GM21390 (cell line): ENCODE data around the gene MRTFB.

ENCODE experiments used
- ATAC-seq: cut with Tn5 transposase; IDR thresholded peaks from one replicate; pipeline ENCODE4 v1.9.1; 2021; ENCODE audit not compliant: unreplicated experiment

Gene MRTFB

GRCh38 chr16:14063618-14064581 is 7.2 kb upstream of the MRTFB start:
- no peak for ATAC-seq

- ATAC-seq, result no peak
Measured at GRCh38 chr16:14069818-14070217, 1.3 kb upstream of the MRTFB start.

- ATAC-seq, result peak; percentile 12
Measured at GRCh38 chr16:14070555-14070876, 603 bp upstream of the MRTFB start.

- ATAC-seq, result peak; percentile 34
Measured at GRCh38 chr16:14071576-14072271, 605 bp downstream of the MRTFB start.

GRCh38 chr16:14072360-14072759 is 1.2 kb downstream of the MRTFB start:
- ATAC-seq, result no peak

GRCh38 chr16:14074544-14074943 is 3.4 kb downstream of the MRTFB start:
- no peak for ATAC-seq

- no peak for ATAC-seq
Measured at GRCh38 chr16:14077918-14078317, 6.8 kb downstream of the MRTFB start.

GRCh38 chr16:14086477-14086876 is 15.4 kb downstream of the MRTFB start:
- no peak for ATAC-seq

- ATAC-seq, result no peak
Measured at GRCh38 chr16:14087181-14087580, 16.1 kb downstream of the MRTFB start.

- ATAC-seq, result no peak
Measured at GRCh38 chr16:14087590-14088154, 16.6 kb downstream of the MRTFB start.

GRCh38 chr16:14088155-14088753 is 17.1 kb downstream of the MRTFB start:
- ATAC-seq, result no peak

GRCh38 chr16:14089283-14089823 is 18.2 kb downstream of the MRTFB start:
- ATAC-seq, result no peak

- no peak for ATAC-seq
Measured at GRCh38 chr16:14092561-14092960, 21.4 kb downstream of the MRTFB start.

GRCh38 chr16:14095883-14096551 is 24.9 kb downstream of the MRTFB start:
- ATAC-seq, result no peak

- no peak for ATAC-seq
Measured at GRCh38 chr16:14097182-14097959, 26.3 kb downstream of the MRTFB start.

- ATAC-seq, result no peak
Measured at GRCh38 chr16:14098081-14098480, 27.0 kb downstream of the MRTFB start.

GRCh38 chr16:14100825-14101224 is 29.7 kb downstream of the MRTFB start:
- no peak for ATAC-seq

GRCh38 chr16:14101415-14101814 is 30.3 kb downstream of the MRTFB start:
- ATAC-seq, result no peak

GRCh38 chr16:14102925-14103720 is 32.0 kb downstream of the MRTFB start:
- ATAC-seq, result no peak
